SU-DHL-6 (cell line): ENCODE measurements around the gene SNX13.

Experiments used
- H2AFZ ChIP-seq: fragments of 200-600 bp; sonication (generic); 2 replicates; pipeline ENCODE4 v1.6.1; 2014; ENCODE audit warnings: low read depth, mild to moderate bottlenecking, moderate library complexity, mixed read lengths, antibody characterized with exemption, low read length; ENCODE audit not compliant: severe bottlenecking
- H3F3A ChIP-seq: fragments of 200-600 bp; shearing (Covaris generic); 2 replicates; pipeline ENCODE4 v1.6.0; 2016; ENCODE audit warnings: antibody characterized with exemption, mild to moderate bottlenecking; ENCODE audit not compliant: insufficient read depth
- H3K27ac ChIP-seq: fragments of 200-600 bp; sonication (generic); 2 replicates; pipeline ENCODE4 v1.5.1; 2016; ENCODE audit warnings: low read depth, mild to moderate bottlenecking, low read length, moderate library complexity, mixed read lengths
- H3K27me3 ChIP-seq: fragments of 200-600 bp; sonication (generic), shearing (Covaris generic); 2 replicates; pipeline ENCODE4 v1.6.0; 2014; ENCODE audit warnings: mild to moderate bottlenecking, low read length
- H3K36me3 ChIP-seq: fragments of 200-600 bp; sonication (generic); 2 replicates; pipeline ENCODE4 v1.6.1; 2014; ENCODE audit warnings: mild to moderate bottlenecking, low read length, mixed read lengths
- H3K4me2 ChIP-seq: fragments of 300-600, 200-600 bp; shearing (Covaris generic), sonication (generic); 2 replicates; pipeline ENCODE4 v1.6.0; 2014; ENCODE audit warnings: low read length, low read depth, mild to moderate bottlenecking; ENCODE audit not compliant: poor library complexity, severe bottlenecking
- H3K4me3 ChIP-seq: fragments of 200-600 bp; sonication (generic); 2 replicates; pipeline ENCODE4 v1.5.1; 2014; ENCODE audit warnings: antibody characterized with exemption, low read length, mild to moderate bottlenecking, mixed read lengths; ENCODE audit not compliant: insufficient read depth, poor library complexity, severe bottlenecking
- H3K79me2 ChIP-seq: fragments of 200-600 bp; sonication (generic); 2 replicates; pipeline ENCODE4 v1.6.1; 2014; ENCODE audit warnings: mild to moderate bottlenecking, low read length, moderate library complexity; ENCODE audit not compliant: insufficient read depth
- H3K9ac ChIP-seq: fragments of 200-600 bp; sonication (generic); 2 replicates; pipeline ENCODE4 v1.7.0; 2014; ENCODE audit warnings: mild to moderate bottlenecking, low read length
- H3K9me2 ChIP-seq: fragments of 200-600 bp; sonication (generic); replicated peaks from 2 replicates; pipeline ENCODE4 v1.6.1; 2014; ENCODE audit warnings: low read length; ENCODE audit not compliant: insufficient read depth
- H3K9me3 ChIP-seq: fragments of 200-600 bp; sonication (generic); 2 replicates; pipeline ENCODE4 v1.6.1; 2014; ENCODE audit warnings: low read length, mixed read lengths; ENCODE audit not compliant: insufficient read depth
- H4K20me1 ChIP-seq: fragments of 200-600 bp; sonication (generic); 2 replicates; pipeline ENCODE4 v1.6.1; 2014; ENCODE audit warnings: low read depth, mild to moderate bottlenecking, antibody characterized with exemption, low read length, moderate library complexity, mixed read lengths
- CTCF ChIP-seq: fragments of 200-600 bp; sonication (generic); IDR thresholded peaks from one replicate; pipeline ENCODE4 v1.5.1; 2017; ENCODE audit warnings: antibody characterized with exemption, mild to moderate bottlenecking, low read length, moderate library complexity; ENCODE audit not compliant: insufficient read depth, poor library complexity, severe bottlenecking
- EZH2phosphoT487 ChIP-seq: fragments of 200-600 bp; sonication (generic), shearing (Covaris generic); conservative IDR thresholded peaks from 2 replicates; pipeline ENCODE4 v1.6.1; 2018; ENCODE audit warnings: mild to moderate bottlenecking, antibody characterized with exemption, low read length, moderate library complexity, mixed read lengths

The SNX13 gene

GRCh38 chr7:17832820-17833355, 107.4 kb downstream of the SNX13 start:
- H3K4me2 ChIP-seq = no peak overlapping the region

GRCh38 chr7:17832242-17832641, 108.1 kb downstream of the SNX13 start:
- TF ChIP-seq CTCF = no peak
- no peak for TF ChIP-seq EZH2phosphoT487
- H3K9ac ChIP-seq = no peak overlapping the region
- no peak overlapping the region for H3K4me2 ChIP-seq
- H3K27ac ChIP-seq = no peak overlapping the region
- H3K4me3 ChIP-seq = no peak overlapping the region
- H3K27me3 ChIP-seq = no peaks in the 10 kb centered on the region
- H3K36me3 ChIP-seq = peaks cover 3% of the 10 kb centered on the region; the same call in 1 of the 2 replicates
- peaks cover 4% of the 10 kb centered on the region; the same call in 1 of the 2 replicates for H3F3A ChIP-seq
- H3K9me3 ChIP-seq = no peaks in the 10 kb centered on the region
- H4K20me1 ChIP-seq = no peaks in the 10 kb centered on the region
- H2AFZ ChIP-seq = no peak overlapping the region
- H3K9me2 ChIP-seq = no peaks in the 10 kb centered on the region
- H3K79me2 ChIP-seq = no peaks in the 10 kb centered on the region

More at GRCh38 chr7:17832820-17833355, 107.4 kb downstream of the SNX13 start:
- no peak overlapping the region for H2AFZ ChIP-seq
- H4K20me1 ChIP-seq = no peaks in the 10 kb centered on the region
- peaks cover 5% of the 10 kb centered on the region; the same call in 1 of the 2 replicates for H3K36me3 ChIP-seq
- H3K4me3 ChIP-seq = no peak overlapping the region
- TF ChIP-seq CTCF = no peak
- TF ChIP-seq EZH2phosphoT487 = no peak
- H3K27me3 ChIP-seq = no peaks in the 10 kb centered on the region
- no peak overlapping the region for H3K9ac ChIP-seq
- H3K9me3 ChIP-seq = no peaks in the 10 kb centered on the region
- H3K9me2 ChIP-seq = no peaks in the 10 kb centered on the region
- no peaks in the 10 kb centered on the region for H3K79me2 ChIP-seq
- H3F3A ChIP-seq = peaks cover 4% of the 10 kb centered on the region; the same call in 1 of the 2 replicates
- H3K27ac ChIP-seq = no peak overlapping the region

- no peaks in the 10 kb centered on the region for H4K20me1 ChIP-seq
- TF ChIP-seq CTCF (no peak), EZH2phosphoT487 (no peak)
- H3K36me3 ChIP-seq = peaks cover 6% of the 10 kb centered on the region; the same call in 1 of the 2 replicates
- no peaks in the 10 kb centered on the region for H3K9me2 ChIP-seq
- H3K4me2 ChIP-seq = no peak overlapping the region
- H3K27me3 ChIP-seq = no peaks in the 10 kb centered on the region
- H2AFZ ChIP-seq = no peak overlapping the region
- no peak overlapping the region for H3K27ac ChIP-seq
- no peaks in the 10 kb centered on the region for H3F3A ChIP-seq
- no peak overlapping the region for H3K4me3 ChIP-seq
- H3K9ac ChIP-seq = no peak overlapping the region
- no peaks in the 10 kb centered on the region for H3K9me3 ChIP-seq
- H3K79me2 ChIP-seq = no peaks in the 10 kb centered on the region
These were observed 110.1 kb downstream of the SNX13 start for GRCh38 chr7:17830206-17830605.

- H3K9ac ChIP-seq = no peak overlapping the region
- no peaks in the 10 kb centered on the region for H4K20me1 ChIP-seq
- H3K27ac ChIP-seq = no peak overlapping the region
- H3F3A ChIP-seq = no peaks in the 10 kb centered on the region
- H2AFZ ChIP-seq = no peak overlapping the region
- TF ChIP-seq EZH2phosphoT487 (no peak), CTCF (no peak)
- no peak overlapping the region for H3K4me2 ChIP-seq
- H3K4me3 ChIP-seq = no peak overlapping the region
- H3K36me3 ChIP-seq = peaks cover 6% of the 10 kb centered on the region; the same call in 1 of the 2 replicates
- no peaks in the 10 kb centered on the region for H3K9me3 ChIP-seq
- no peaks in the 10 kb centered on the region for H3K9me2 ChIP-seq
- no peaks in the 10 kb centered on the region for H3K27me3 ChIP-seq
- no peaks in the 10 kb centered on the region for H3K79me2 ChIP-seq
These were observed 111.3 kb downstream of the SNX13 start for GRCh38 chr7:17829001-17829400.
